ENCODE results near the gene AIPL1.
A peak's percentile ranks its signal among the peaks of the same experiment; 100 is the strongest.
"Not testable (repeated sequence)": the region's sequence is repeated elsewhere in the genome, so short reads cannot be mapped to it uniquely, and the experiment has no call there.

The AIPL1 gene

GRCh38 chr17:6435051-6435450 lies at the start of gene AIPL1:
Gene AIPL1, minus strand, starts transcription at chr17:6435121. Its CDS starts 17 bp downstream, at chr17:6435104.
- H3K4me3 ChIP-seq (ENCODE audit: low read depth, low read length): no peak within 1 kb of the TSS
- no peak for DNase-seq (ENCODE audit: low read depth)

- no peak for DNase-seq (ENCODE audit: low read depth)
- no peak overlapping the region for H3K4me3 ChIP-seq (ENCODE audit: low read depth, low read length)
These were observed 48.6 kb upstream of the AIPL1 start for GRCh38 chr17:6483507-6483906.

DNA sequence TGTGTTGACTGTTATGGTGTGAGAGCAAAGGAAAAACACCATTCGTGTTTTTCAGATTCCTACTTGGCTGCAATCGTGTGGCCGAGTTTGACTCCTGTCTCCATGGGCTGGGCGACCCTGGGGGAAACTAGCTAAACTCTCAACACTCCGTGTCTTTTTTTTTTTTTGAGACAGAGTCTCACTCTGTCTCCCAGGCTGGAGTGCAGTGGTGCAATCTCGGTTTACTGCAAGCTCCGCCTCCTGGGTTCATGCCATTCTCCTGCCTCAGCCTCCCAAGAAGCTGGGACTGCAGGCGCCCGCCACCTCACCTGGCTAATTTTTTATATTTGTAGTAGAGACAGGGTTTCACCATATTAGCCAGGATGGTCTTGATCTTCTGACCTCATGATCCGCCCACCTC lies 47.9 kb upstream of the AIPL1 start:
- not testable (repeated sequence) for H3K4me3 ChIP-seq (ENCODE audit: low read depth, low read length); DNase-seq (ENCODE audit: low read depth)

GRCh38 chr17:6482105-6482455 lies 47.2 kb upstream of the AIPL1 start:
- no peak for DNase-seq (ENCODE audit: low read depth)

DNA sequence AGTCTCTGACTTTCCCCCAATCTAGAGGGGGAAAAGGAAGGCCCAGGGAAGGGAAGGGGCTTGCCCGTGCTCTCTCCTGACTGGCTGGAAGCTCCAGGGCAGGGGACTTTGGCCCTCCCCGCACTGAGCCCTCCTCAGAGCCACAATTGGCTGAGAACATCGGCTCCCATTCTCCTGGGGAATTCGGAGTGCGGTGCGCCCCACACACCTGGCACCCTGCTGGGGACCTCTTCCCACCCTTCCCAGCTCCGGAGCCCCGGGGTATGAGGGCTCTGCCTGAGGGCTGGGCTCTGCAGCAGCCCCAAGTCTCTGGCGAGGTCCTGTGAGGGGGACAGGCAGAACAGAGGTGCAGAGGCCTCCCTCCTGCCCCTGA lies 45.4 kb upstream of the AIPL1 start:
- DNase-seq (ENCODE audit: low read depth): no peak
- H3K4me3 ChIP-seq (ENCODE audit: low read depth, low read length): no peak overlapping the region

More at GRCh38 chr17:6482105-6482455, 47.2 kb upstream of the AIPL1 start:
- no peak overlapping the region for H3K4me3 ChIP-seq (ENCODE audit: low read depth, low read length)

DNA sequence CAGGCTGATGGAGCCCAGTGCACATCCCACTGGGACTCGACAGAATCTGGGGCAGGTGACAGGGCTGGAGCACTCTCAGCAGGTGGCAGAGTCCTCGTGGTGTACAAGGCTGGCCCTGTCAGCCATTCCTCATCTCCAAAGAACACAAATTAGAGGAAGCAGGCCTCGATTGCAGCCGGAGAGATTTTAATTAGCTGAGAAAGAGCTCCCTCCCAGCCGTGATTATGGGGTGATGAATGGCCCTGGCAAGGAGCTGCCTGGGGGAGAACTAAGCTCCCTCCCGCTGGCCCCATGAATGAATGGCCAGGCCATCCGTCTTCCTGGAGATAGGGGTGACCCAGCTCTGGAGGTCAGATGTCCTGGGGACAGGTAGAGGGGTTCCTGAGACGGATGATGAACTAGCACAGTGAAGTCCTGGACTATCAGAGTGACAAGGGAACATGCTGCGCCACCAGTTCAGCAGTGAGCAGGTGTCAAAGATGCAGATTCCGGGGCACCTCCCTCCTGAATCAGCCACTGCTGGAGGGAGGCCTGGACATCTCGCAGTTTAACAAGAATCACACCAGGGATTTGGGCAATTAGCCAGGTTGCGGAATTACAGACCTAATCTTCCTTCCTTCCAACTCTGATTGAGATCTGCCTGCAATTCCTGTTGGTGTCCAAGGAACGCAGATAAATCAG lies 44.8 kb upstream of the AIPL1 start:
- DNase-seq (ENCODE audit: low read depth): no peak
- H3K4me3 ChIP-seq (ENCODE audit: low read depth, low read length): no peak overlapping the region

- no peak overlapping the region for H3K4me3 ChIP-seq (ENCODE audit: low read depth, low read length)
- DNase-seq (ENCODE audit: low read depth): no peak
These were observed 43.6 kb upstream of the AIPL1 start for GRCh38 chr17:6478486-6478885.

DNA sequence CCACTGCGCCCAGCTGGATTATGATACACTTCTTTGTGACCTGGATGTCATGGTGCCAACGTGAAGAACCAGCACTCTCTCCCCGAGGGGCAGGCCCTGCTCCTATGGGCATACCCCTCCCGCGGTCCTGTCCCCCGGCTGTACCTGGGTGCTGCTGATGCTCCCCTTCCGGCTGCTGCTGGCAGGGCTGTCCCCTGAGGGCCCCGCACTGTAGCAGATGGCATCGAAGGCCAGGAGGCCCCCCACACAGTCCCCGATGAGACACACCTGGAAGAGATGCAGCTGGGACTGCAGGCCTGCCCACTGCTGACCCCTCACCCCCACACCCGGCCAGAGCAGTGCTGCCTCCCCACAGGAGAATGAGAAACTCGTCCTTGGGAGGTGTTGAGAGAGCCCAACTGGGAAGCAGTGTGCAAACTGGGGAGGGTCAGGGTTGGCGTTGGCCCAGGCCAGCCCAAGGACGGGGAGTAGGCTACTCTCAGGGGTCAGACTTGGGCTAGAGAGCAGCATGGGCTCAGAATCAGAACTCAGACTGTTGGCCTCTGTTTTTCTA lies 43.0 kb upstream of the AIPL1 start:
- no peak for DNase-seq (ENCODE audit: low read depth)
- H3K4me3 ChIP-seq (ENCODE audit: low read depth, low read length): no peak overlapping the region

GRCh38 chr17:6476810-6477179 lies 41.9 kb upstream of the AIPL1 start:
- no peak overlapping the region for H3K4me3 ChIP-seq (ENCODE audit: low read depth, low read length)
- no peak for DNase-seq (ENCODE audit: low read depth)

DNA sequence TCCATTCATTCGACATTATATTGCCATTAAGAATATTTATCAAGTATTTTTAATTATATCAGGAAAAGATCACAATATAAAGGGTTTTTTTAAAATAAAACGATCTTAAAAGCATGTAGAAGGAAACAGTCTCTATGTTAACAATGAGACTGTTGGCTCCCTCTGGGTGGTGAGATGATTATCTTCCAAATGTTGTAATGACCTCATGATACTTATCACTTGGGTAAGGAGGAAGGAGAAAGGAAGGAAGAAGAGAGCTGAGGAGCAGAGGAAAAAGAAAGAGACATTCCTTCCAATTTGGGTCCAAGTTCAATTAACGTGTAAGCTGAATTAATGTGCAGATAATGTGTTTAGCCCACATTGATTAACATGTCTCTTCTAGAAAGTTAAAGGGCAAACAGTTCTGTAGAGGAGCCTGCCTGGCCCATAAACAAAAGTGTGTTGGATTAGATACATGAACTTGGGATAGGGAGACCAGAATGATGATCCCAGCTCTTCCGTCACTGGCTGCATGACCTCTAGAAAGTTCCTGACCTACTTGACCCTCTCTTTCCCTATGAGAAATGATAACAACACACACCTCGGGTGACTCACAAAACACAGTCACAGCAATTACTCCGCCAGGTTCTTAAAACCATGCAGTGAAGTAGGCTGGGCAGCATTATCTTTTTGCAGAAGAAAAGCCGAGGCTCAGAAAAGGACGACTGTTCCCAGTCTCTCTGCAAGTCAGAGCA lies 41.3 kb upstream of the AIPL1 start:
- no peak for DNase-seq (ENCODE audit: low read depth)
- H3K4me3 ChIP-seq (ENCODE audit: low read depth, low read length): no peak overlapping the region

DNA sequence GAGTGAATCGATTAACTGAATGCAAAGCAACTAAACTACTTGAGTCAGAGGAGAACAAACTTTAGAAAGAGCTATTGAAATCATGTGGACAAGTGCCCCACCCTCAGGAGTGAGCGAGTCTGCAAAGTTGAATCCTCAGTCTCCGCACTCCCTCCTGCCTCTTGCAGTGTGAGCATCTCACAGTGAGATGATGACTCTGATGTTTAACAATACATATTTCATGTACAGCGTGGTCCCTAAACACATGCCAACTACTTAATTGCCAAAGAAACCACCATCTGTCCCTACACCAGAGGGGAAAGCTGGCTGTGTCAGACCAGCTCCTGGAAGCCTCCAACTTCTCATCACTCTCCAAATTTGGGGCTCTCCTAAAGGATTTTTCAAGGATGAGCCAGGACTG lies 40.5 kb upstream of the AIPL1 start:
- H3K4me3 ChIP-seq (ENCODE audit: low read depth, low read length): no peak overlapping the region

DNA sequence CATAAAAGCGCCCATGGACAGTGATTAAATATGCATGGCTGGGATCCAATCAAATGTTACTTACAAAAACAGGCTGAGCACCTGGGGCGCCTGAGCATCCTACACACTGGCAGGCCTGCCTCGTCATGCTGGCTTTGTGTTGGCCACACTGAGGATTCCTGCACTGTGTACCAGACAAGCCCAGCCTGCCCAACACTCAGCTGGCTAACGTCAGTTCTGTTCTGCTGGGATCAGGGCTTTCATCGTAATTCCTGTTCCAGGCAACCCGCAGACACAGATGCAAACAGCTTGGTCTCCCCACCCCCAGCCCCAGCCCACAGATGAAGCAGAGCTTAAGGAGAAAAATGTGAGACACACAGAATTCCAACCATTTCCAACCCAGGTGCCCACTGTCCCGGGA lies 40.0 kb upstream of the AIPL1 start:
- DNase-seq (ENCODE audit: low read depth): peak; percentile 25
- H3K4me3 ChIP-seq (ENCODE audit: low read depth, low read length): no peak overlapping the region

More for the DNA sequence above, 40.5 kb upstream of the AIPL1 start:
- DNase-seq (ENCODE audit: low read depth): no peak

DNA sequence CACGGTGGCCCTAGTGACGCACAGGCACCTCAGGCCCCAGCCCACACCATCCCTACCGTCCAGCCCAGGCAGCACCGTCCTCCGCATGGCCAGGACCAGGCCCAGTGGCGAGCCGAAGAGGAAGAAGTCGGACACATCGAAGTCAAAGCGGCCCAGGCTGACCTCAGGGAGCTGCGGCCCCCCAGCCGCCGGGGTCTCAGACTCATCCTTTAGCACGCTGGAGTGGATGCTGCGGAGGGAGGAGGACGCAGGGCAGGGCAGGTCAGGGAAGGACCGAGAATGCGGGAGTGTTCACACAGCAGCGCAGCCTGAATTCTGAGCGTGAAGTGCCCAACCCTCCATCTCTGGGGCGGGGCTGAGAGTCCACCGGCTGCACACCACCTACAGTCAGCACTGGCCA lies 39.5 kb upstream of the AIPL1 start:
- H3K4me3 ChIP-seq (ENCODE audit: low read depth, low read length): no peak overlapping the region
- DNase-seq (ENCODE audit: low read depth): no peak

- DNase-seq (ENCODE audit: low read depth): no peak
- H3K4me3 ChIP-seq (ENCODE audit: low read depth, low read length): no peak overlapping the region
These were observed 38.3 kb upstream of the AIPL1 start for GRCh38 chr17:6473128-6473767.

DNA sequence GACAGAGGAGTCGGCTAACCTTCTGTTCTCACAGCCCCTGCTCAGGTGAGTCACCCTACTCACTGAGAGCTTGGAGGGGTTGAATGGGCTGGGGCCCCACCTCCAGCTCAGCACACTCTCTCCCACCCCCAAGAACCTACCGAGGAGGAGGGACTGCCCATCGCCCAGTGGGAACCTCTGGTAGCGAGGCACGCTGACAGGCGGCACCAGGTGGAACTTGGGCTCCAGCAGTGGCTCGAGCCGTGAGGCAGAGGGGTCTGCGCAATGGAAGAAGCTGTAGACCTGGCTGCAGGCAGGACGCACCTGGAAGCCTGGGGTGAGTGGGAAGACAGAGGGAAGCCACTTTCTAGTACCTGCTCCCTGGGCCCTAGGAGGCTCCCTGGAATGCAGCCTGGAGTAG lies 37.6 kb upstream of the AIPL1 start:
- no peak for DNase-seq (ENCODE audit: low read depth)
- H3K4me3 ChIP-seq (ENCODE audit: low read depth, low read length): no peak overlapping the region

GRCh38 chr17:6471531-6472465 lies 36.9 kb upstream of the AIPL1 start:
- no peak overlapping the region for H3K4me3 ChIP-seq (ENCODE audit: low read depth, low read length)
- no peak for DNase-seq (ENCODE audit: low read depth)

- no peak for DNase-seq (ENCODE audit: low read depth)
These were observed 36.0 kb upstream of the AIPL1 start for GRCh38 chr17:6470751-6471521.

GRCh38 chr17:6470146-6470718 lies 35.3 kb upstream of the AIPL1 start:
- no peak for DNase-seq (ENCODE audit: low read depth)
- H3K4me3 ChIP-seq (ENCODE audit: low read depth, low read length): no peak overlapping the region

More at GRCh38 chr17:6470751-6471521, 36.0 kb upstream of the AIPL1 start:
- H3K4me3 ChIP-seq (ENCODE audit: low read depth, low read length): no peak overlapping the region
